Measurements from ENCODE around the gene THADA. TPM values are rescaled to one million over a fixed set of nuclear protein-coding genes. Genes with fewer than 3 reads are reported as not detected.
A peak's percentile ranks its signal among the peaks of the same experiment; 100 is the strongest.
"Not testable (repeated sequence)": the region's sequence is repeated elsewhere in the genome, so short reads cannot be mapped to it uniquely, and the experiment has no call there.

The THADA gene
- total and polyA plus RNA-seq, 8 donors, result 32.9 to 42.7 (median 37.2) TPM

DNA sequence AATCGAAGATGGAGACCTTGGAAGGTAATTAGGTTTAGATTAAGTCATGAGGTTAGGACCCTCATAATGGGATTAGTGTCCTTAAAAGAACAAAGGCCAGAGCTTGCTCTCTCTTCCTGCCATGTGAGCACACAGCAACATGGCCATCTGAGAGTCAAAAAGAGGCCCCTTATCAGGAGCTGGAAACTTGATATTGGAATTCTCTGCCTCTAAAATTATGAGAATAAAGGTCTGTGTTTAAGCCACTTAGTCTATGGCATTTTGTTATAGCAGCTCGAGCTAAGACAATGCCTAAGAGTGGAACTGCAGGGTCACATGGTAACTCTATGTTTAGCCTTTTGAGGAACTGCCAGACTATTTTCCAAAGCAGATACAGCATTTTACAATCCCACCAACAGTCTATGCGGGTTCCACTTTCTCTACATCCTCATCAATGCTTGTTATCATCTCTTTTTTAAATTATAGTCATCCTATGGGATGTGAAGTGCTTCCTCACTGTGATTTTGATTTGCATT is 42.4 kb downstream of the THADA start:
- no peak for ATAC-seq
- TF ChIP-seq, protein P1, sequence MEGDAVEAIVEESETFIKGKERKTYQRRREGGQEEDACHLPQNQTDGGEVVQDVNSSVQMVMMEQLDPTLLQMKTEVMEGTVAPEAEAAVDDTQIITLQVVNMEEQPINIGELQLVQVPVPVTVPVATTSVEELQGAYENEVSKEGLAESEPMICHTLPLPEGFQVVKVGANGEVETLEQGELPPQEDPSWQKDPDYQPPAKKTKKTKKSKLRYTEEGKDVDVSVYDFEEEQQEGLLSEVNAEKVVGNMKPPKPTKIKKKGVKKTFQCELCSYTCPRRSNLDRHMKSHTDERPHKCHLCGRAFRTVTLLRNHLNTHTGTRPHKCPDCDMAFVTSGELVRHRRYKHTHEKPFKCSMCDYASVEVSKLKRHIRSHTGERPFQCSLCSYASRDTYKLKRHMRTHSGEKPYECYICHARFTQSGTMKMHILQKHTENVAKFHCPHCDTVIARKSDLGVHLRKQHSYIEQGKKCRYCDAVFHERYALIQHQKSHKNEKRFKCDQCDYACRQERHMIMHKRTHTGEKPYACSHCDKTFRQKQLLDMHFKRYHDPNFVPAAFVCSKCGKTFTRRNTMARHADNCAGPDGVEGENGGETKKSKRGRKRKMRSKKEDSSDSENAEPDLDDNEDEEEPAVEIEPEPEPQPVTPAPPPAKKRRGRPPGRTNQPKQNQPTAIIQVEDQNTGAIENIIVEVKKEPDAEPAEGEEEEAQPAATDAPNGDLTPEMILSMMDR (IDR thresholded peaks at IDR 0.05), result no peak
- Histone ChIP-seq H3K4me3 (no peak overlapping the region), H3K4me1 (no peaks in the 10 kb centered on the region), H3K36me3 (peaks cover 0 to 67% of the 10 kb centered on the region in 2 donors), H3K9me3 (no peaks in the 10 kb centered on the region), H3K27ac (no peak overlapping the region), H3K27me3 (no peaks in the 10 kb centered on the region)
- no peak for DNase-seq
- intact Hi-C loops (cut with DNase I), result no loop called here

- H3K4me3 ChIP-seq, result no peak overlapping the region
- no peaks in the 10 kb centered on the region for H3K9me3 ChIP-seq
- H3K36me3 ChIP-seq, result peaks cover 0 to 59% of the 10 kb centered on the region in 2 donors
- intact Hi-C loops (cut with DNase I), result no loop called here
- no peaks in the 10 kb centered on the region for H3K4me1 ChIP-seq
- no peak overlapping the region for H3K27ac ChIP-seq
- H3K27me3 ChIP-seq, result no peaks in the 10 kb centered on the region
- TF ChIP-seq, protein P1 (IDR thresholded peaks at IDR 0.05), result no peak
- DNase-seq (no peak), ATAC-seq (no peak)
Observed at GRCh38 chr2:43551990-43552389, 43.8 kb downstream of the THADA start.

DNA sequence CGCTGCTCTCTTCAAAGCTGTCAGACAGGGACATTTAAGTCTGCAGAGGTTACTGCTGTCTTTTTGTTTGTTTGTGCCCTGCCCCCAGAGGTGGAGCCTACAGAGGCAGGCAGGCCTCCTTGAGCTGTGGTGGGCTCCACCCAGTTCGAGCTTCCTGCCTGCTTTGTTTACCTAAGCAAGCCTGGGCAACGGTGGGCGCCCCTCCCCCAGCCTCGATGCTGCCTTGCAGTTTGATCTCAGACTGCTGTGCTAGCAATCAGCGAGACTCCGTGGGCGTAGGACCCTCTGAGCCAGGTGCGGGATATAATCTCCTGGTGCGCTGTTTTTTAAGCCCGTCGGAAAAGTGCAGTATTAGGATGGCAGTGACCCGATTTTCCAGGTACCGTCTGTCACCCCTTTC is 47.5 kb downstream of the THADA start:
- H3K27me3 ChIP-seq; ATAC-seq; DNase-seq; intact Hi-C loops (cut with DNase I); H3K4me1 ChIP-seq; H3K9me3 ChIP-seq; H3K4me3 ChIP-seq; H3K27ac ChIP-seq: not testable (repeated sequence)
- peaks cover 0 to 46% of the 10 kb centered on the region in 2 donors for H3K36me3 ChIP-seq

DNA sequence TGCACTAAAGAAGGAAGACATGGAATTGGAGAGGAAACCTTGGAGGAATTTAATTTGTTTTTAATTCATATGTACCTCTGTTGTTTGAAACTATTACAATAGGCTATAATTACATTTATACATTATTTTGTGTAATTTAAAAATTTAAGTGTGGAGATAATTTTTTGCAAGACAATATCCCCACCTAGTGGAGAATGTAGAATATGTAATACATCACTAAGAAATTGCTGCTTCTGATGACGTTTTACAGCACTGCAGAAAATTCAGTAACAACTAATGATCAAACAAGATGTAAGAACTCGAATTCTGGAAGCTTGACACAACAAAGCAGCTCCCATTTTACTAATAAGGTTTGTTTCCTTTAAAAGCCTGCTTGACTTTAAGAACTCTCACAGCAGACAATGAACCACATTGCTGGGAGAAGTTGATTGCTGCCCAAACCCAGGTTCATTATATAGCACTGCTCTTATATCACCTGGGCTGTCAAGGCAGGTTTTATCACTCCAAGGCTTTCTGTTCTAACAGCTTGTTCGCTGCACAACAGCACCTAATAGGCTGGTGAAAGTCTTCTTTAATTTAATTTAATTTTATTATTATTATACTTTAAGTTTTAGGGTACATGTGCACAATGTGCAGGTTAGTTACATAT is 53.4 kb downstream of the THADA start:
- TF ChIP-seq, protein P1 (IDR thresholded peaks at IDR 0.05), result peak; percentile 36 to 69
- ATAC-seq (peak; percentile 74), DNase-seq (peak in 2 of 4 donors; percentile 53 to 57)
- Histone ChIP-seq H3K27me3 (no peaks in the 10 kb centered on the region), H3K9me3 (no peaks in the 10 kb centered on the region), H3K27ac (no peak overlapping the region), H3K4me1 (peaks cover 0 to 28% of the 10 kb centered on the region in 2 donors), H3K36me3 (no peaks in the 10 kb centered on the region), H3K4me3 (no peak overlapping the region)
- intact Hi-C loops (cut with DNase I), result no loop called here

DNA sequence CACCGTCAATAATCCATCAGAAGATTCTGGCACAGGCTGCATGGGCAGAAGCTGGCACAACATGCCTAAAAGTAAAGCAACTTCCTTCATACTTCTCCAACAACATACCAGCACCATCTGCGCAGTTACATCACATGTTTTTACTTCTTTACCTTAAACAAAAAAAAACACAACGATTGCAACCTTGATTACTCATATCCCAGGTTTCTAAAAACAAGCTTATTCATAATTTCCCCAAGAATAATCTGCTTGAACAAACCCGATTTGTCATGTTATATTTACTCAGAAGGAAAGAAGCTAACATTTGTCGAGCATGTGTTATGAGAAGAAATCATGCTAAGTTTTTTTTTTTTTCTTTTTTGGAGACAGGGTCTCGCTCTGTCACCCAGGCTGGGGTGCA is 54.7 kb downstream of the THADA start:
- TF ChIP-seq, protein P1 (IDR thresholded peaks at IDR 0.05), result no peak
- ATAC-seq (no peak), DNase-seq (no peak)
- peaks cover 0 to 2% of the 10 kb centered on the region in 2 donors for H3K36me3 ChIP-seq
- peaks cover 0 to 39% of the 10 kb centered on the region in 2 donors for H3K4me1 ChIP-seq
- no peaks in the 10 kb centered on the region for H3K27me3 ChIP-seq
- intact Hi-C loops (cut with DNase I), result no loop called here
- no peak overlapping the region for H3K4me3 ChIP-seq
- H3K27ac ChIP-seq, result no peak overlapping the region
- H3K9me3 ChIP-seq, result no peaks in the 10 kb centered on the region
